Adipose tissue (tissue), 3 donors: ENCODE measurements around the gene PANX3. TPM values are rescaled to one million over a fixed set of nuclear protein-coding genes. Genes with fewer than 3 reads are reported as not detected.

Source experiments
- H3K27ac ChIP-seq: one replicate; pipeline ENCODE4 v1.5.1; 2013; ENCODE audit warnings: low read depth, low read length
- WGBS, 3 donors: extraction: QIAGEN DNeasy Blood & Tissue Kit; methylation state at CpG; one replicate each; pipeline ENCODE4 v1.1.7; 2013; 5-methylcytosine and 5-hydroxymethylcytosine counted together
- polyA plus RNA-seq, 3 donors: library from polyadenylated mRNA; stranded (reverse); fragments of 200-250 nt; gene quantifications; one replicate each; pipeline ENCODE4 v1.2.3, GENCODE V29; 2013
- donor health status: healthy with polysubstance abuse.
- donor health status: Bipolar disorder and iron deficiency.
- donor health status: healthy.

PANX3 gene
- polyA plus RNA-seq, 3 donors = not detected

GRCh38 chr11:124610295-124610694 lies 933 bp upstream of the PANX3 start:
- WGBS, 3 donors = 75 to 93% (median 92%) methylated on average over 2 of the region's 2 CpGs
- no peak overlapping the region for H3K27ac ChIP-seq

- 63 to 73% (median 64%) methylated on average over 3 of the region's 3 CpGs for WGBS, 3 donors
- H3K27ac ChIP-seq = no peak overlapping the region
These were observed 817 bp downstream of the PANX3 start for GRCh38 chr11:124612045-124612444.

GRCh38 chr11:124612567-124613246 lies 1.5 kb downstream of the PANX3 start:
- H3K27ac ChIP-seq = no peak overlapping the region
- WGBS, 3 donors = 54 to 72% (median 67%) methylated on average over 10 of the region's 10 CpGs

GRCh38 chr11:124618863-124619262 lies 7.6 kb downstream of the PANX3 start:
- H3K27ac ChIP-seq = no peak overlapping the region
- 68 to 85% (median 82%) methylated on average over 5 of the region's 5 CpGs for WGBS, 3 donors

GRCh38 chr11:124622531-124623451 lies 11.6 kb downstream of the PANX3 start, which contains the start of gene TBRG1:
Gene TBRG1, plus strand, starts transcription at chr11:124622864. Its CDS starts 220 bp downstream, at chr11:124623084.
- WGBS, 3 donors = 0% methylated on average over 56 to 57 of the region's 57 CpGs
- H3K27ac ChIP-seq = peak within 1 kb of the TSS; percentile 56

GRCh38 chr11:124623861-124624525 lies 12.8 kb downstream of the PANX3 start:
- WGBS, 3 donors = 46 to 63% (median 55%) methylated on average over 4 of the region's 4 CpGs
- H3K27ac ChIP-seq = no peak overlapping the region

- 84 to 97% (median 89%) methylated on average over 3 of the region's 3 CpGs for WGBS, 3 donors
- no peak overlapping the region for H3K27ac ChIP-seq
These were observed 14.4 kb downstream of the PANX3 start for GRCh38 chr11:124625504-124626168.

- 67 to 92% (median 77%) methylated on average over 5 of the region's 5 CpGs for WGBS, 3 donors
- no peak overlapping the region for H3K27ac ChIP-seq
These were observed 16.3 kb downstream of the PANX3 start for GRCh38 chr11:124627546-124627945.

- H3K27ac ChIP-seq = no peak overlapping the region
- WGBS, 3 donors = 74 to 94% (median 91%) methylated on average over 4 of the region's 4 CpGs
These were observed 18.7 kb downstream of the PANX3 start for GRCh38 chr11:124629961-124630360.

GRCh38 chr11:124633355-124633754 lies 22.1 kb downstream of the PANX3 start:
- no peak overlapping the region for H3K27ac ChIP-seq
- WGBS, 3 donors = 90 to 95% (median 95%) methylated on average over 1 of the region's 1 CpG

GRCh38 chr11:124635932-124636331 lies 24.7 kb downstream of the PANX3 start:
- no peak overlapping the region for H3K27ac ChIP-seq
- WGBS, 3 donors = 59 to 89% (median 76%) methylated on average over 3 of the region's 3 CpGs

GRCh38 chr11:124638500-124638899 lies 27.3 kb downstream of the PANX3 start:
- WGBS, 3 donors = 81 to 92% (median 87%) methylated on average over 3 of the region's 3 CpGs
- H3K27ac ChIP-seq = no peak overlapping the region

GRCh38 chr11:124639186-124639585 lies 28.0 kb downstream of the PANX3 start:
- 81 to 89% (median 84%) methylated on average over 1 of the region's 1 CpG for whole genome bisulfite sequencing, 3 donors

GRCh38 chr11:124640666-124641065 lies 29.4 kb downstream of the PANX3 start:
- WGBS, 3 donors = 84 to 97% (median 90%) methylated on average over 5 of the region's 5 CpGs
- no peak overlapping the region for H3K27ac ChIP-seq

More at GRCh38 chr11:124639186-124639585, 28.0 kb downstream of the PANX3 start:
- H3K27ac ChIP-seq = no peak overlapping the region

GRCh38 chr11:124642628-124643027 lies 31.4 kb downstream of the PANX3 start:
- no peak overlapping the region for H3K27ac ChIP-seq
- 90 to 95% (median 93%) methylated on average over 3 of the region's 3 CpGs for WGBS, 3 donors

- WGBS, 3 donors = 80 to 91% (median 87%) methylated on average over 10 of the region's 10 CpGs
- H3K27ac ChIP-seq = no peak overlapping the region
These were observed 31.9 kb downstream of the PANX3 start for GRCh38 chr11:124643042-124643604.

GRCh38 chr11:124643605-124644425 lies 32.6 kb downstream of the PANX3 start:
- H3K27ac ChIP-seq = no peak overlapping the region

More at GRCh38 chr11:124643605-124644425, 32.6 kb downstream of the PANX3 start:
- WGBS, 3 donors = 27 to 42% (median 31%) methylated on average over 3 of the region's 3 CpGs
